OCI-LY1 (cell line): ENCODE results near the gene CPSF7.

Source experiments
- H2AFZ ChIP-seq: fragments of 200-600 bp; sonication (generic), shearing (Covaris generic); 2 replicates; pipeline ENCODE4 v1.6.0; 2014; ENCODE audit warnings: antibody characterized with exemption, mild to moderate bottlenecking, low read length
- H3F3A ChIP-seq: fragments of 200-600 bp; sonication (generic), shearing (Covaris generic); 2 replicates; pipeline ENCODE4 v1.6.0; 2014; ENCODE audit warnings: mild to moderate bottlenecking, antibody characterized with exemption, low read length, moderate library complexity; ENCODE audit not compliant: insufficient read depth
- H3K27ac ChIP-seq: fragments of 200-600 bp; sonication (generic); 2 replicates; pipeline ENCODE4 v1.5.1; 2014; ENCODE audit warnings: low read length, mixed run types, mild to moderate bottlenecking, low read depth; ENCODE audit not compliant: poor library complexity, severe bottlenecking
- H3K27me3 ChIP-seq: fragments of 200-600 bp; sonication (generic); 2 replicates; pipeline ENCODE4 v1.6.0; 2014; ENCODE audit warnings: antibody characterized with exemption, mild to moderate bottlenecking, low read length, moderate library complexity; ENCODE audit not compliant: insufficient read depth
- H3K36me3 ChIP-seq: fragments of 200-600 bp; sonication (generic); 2 replicates; pipeline ENCODE4 v1.6.1; 2014; ENCODE audit warnings: mild to moderate bottlenecking, antibody characterized with exemption, low read length, moderate library complexity, mixed read lengths; ENCODE audit not compliant: insufficient read depth
- H3K4me1 ChIP-seq: fragments of 200-600 bp; sonication (generic); 2 replicates; pipeline ENCODE4 v1.5.1; 2014; ENCODE audit warnings: mild to moderate bottlenecking, low read length, moderate library complexity; ENCODE audit not compliant: insufficient read depth, severe bottlenecking
- H3K4me2 ChIP-seq: fragments of 200-600 bp; sonication (generic), shearing (Covaris generic); 2 replicates; pipeline ENCODE4 v1.6.1; 2014; ENCODE audit warnings: low read length
- H3K4me3 ChIP-seq: fragments of 200-600 bp; sonication (generic); 2 replicates; pipeline ENCODE4 v1.5.1; 2014; ENCODE audit warnings: low read length, low read depth, mild to moderate bottlenecking, mixed read lengths; ENCODE audit not compliant: poor library complexity, severe bottlenecking
- H3K79me2 ChIP-seq: fragments of 200-600 bp; shearing (Covaris generic); 2 replicates; pipeline ENCODE4 v1.6.1; 2016; ENCODE audit warnings: mixed run types, low read length, mixed read lengths; ENCODE audit not compliant: insufficient read depth
- H3K9ac ChIP-seq: fragments of 200-600 bp; sonication (generic), shearing (Covaris generic); 2 replicates; pipeline ENCODE4 v1.6.1; 2014; ENCODE audit warnings: mild to moderate bottlenecking, low read length, mixed read lengths
- H3K9me2 ChIP-seq: fragments of 200-600 bp; sonication (generic), shearing (Covaris generic); 2 replicates; pipeline ENCODE4 v1.6.1; 2014; ENCODE audit warnings: low read depth, mild to moderate bottlenecking, low read length, mixed read lengths
- H3K9me3 ChIP-seq: fragments of 200-600 bp; shearing (Covaris generic); 2 replicates; pipeline ENCODE4 v1.6.1; 2014; ENCODE audit warnings: low read length, mixed read lengths
- H4K20me1 ChIP-seq: fragments of 200-600 bp; sonication (generic), shearing (Covaris generic); 2 replicates; pipeline ENCODE4 v1.6.0; 2016; ENCODE audit warnings: mild to moderate bottlenecking, low read length; ENCODE audit not compliant: insufficient read depth
- CTCF ChIP-seq: fragments of 200-600 bp; sonication (generic), shearing (Covaris generic); IDR thresholded peaks from 2 replicates; pipeline ENCODE4 v1.5.1; 2017; ENCODE audit warnings: mild to moderate bottlenecking, antibody characterized with exemption, low read length, moderate library complexity, mixed read lengths
- EZH2 ChIP-seq: fragments of 200-600 bp; sonication (generic), shearing (Covaris generic); IDR thresholded peaks from 2 replicates; pipeline ENCODE4 v1.8.0; 2017; ENCODE audit warnings: borderline replicate concordance, mixed run types, mild to moderate bottlenecking, antibody characterized with exemption, low read length, moderate library complexity, mixed read lengths

Gene CPSF7

GRCh38 chr11:61411589-61411988, 18.2 kb downstream of the CPSF7 start:
- Histone ChIP-seq H3K9me3 (no peaks in the 10 kb centered on the region), H2AFZ (no peak overlapping the region), H3K4me2 (no peak overlapping the region), H3K79me2 (no peaks in the 10 kb centered on the region), H3F3A (no peaks in the 10 kb centered on the region), H3K9ac (no peak overlapping the region), H3K4me1 (no peaks in the 10 kb centered on the region), H3K27ac (no peak overlapping the region), H3K9me2 (no peaks in the 10 kb centered on the region), H3K27me3 (no peaks in the 10 kb centered on the region), H3K36me3 (peaks cover 100% of the 10 kb centered on the region), H3K4me3 (no peak overlapping the region), H4K20me1 (no peaks in the 10 kb centered on the region)
- TF ChIP-seq EZH2 (no peak), CTCF (no peak)

DNA sequence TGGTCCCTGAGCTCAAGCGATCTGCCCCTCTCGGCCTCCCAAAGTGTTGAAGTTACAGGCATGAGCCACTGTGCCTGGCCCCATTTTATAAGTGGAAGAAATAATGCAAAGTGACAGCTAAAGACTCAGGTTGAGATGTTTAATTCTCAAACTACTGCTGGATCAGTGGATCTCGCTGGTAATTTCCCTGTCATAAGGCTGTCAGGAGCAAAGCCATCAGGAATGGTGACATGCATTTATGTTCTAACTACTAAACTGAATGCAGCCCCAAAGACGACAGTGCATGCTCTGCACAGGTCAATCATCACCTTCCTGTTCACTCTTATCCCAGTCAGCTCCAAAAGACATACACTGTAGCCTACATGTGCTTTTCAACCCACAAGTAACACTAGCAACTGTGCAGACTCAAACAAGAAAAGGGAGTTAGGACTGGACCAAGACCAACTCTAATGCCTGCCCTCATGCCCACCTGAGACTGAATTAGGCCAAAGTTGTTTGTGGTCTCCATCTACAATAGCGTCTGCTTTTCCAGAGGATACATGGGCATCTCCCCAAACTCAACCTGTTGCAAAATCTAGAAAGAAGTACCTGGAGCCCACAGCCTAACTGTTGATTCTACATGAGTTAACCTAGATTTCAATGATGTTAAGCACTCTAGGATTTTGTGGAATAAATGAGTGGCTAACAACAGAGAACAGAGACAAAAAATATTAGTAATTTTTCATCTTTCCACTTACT, 22.6 kb downstream of the CPSF7 start:
- Histone ChIP-seq H3K9me2 (no peaks in the 10 kb centered on the region), H4K20me1 (no peaks in the 10 kb centered on the region), H3K36me3 (peaks cover 98% of the 10 kb centered on the region), H3K4me3 (no peak overlapping the region), H3K27ac (no peak overlapping the region), H2AFZ (no peak overlapping the region), H3F3A (no peaks in the 10 kb centered on the region), H3K9ac (no peak overlapping the region), H3K4me1 (no peaks in the 10 kb centered on the region), H3K27me3 (no peaks in the 10 kb centered on the region), H3K4me2 (no peak overlapping the region), H3K9me3 (no peaks in the 10 kb centered on the region), H3K79me2 (no peaks in the 10 kb centered on the region)
- no peak for TF ChIP-seq EZH2
- TF ChIP-seq CTCF, result no peak

DNA sequence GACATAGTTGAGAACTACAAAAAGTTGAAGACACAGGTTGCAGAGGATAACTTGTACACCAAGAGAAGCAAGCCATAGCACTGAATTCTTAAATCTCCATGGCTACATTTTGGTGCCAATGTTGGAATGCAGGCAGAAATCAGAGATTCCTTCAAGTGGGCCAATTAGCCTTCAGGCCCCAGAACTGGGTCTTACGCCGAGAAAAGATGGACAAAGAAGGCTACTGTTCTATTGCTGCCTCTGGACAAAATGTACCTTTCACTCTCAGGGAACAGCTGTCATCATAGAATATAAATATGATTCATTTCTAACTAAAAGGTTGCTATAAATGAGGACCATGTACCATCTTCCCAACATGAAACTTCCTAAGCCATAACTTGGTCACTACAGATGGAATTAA, 23.7 kb downstream of the CPSF7 start:
- Histone ChIP-seq H3K36me3 (peaks cover 96% of the 10 kb centered on the region), H3F3A (no peaks in the 10 kb centered on the region), H3K79me2 (no peaks in the 10 kb centered on the region), H3K9me2 (no peaks in the 10 kb centered on the region), H3K27ac (no peak overlapping the region), H4K20me1 (no peaks in the 10 kb centered on the region), H3K4me3 (no peak overlapping the region), H3K9me3 (no peaks in the 10 kb centered on the region), H3K27me3 (no peaks in the 10 kb centered on the region), H3K4me2 (no peak overlapping the region), H3K9ac (no peak overlapping the region), H3K4me1 (no peaks in the 10 kb centered on the region), H2AFZ (no peak overlapping the region)
- TF ChIP-seq EZH2, result no peak
- TF ChIP-seq CTCF, result no peak
